Right cardiac atrium (tissue), 5 donors: Measurements from ENCODE around the gene OR6J1. TPM values are rescaled to one million over a fixed set of nuclear protein-coding genes. Genes with fewer than 3 reads are reported as not detected.
"Not testable (repeated sequence)": the region's sequence is repeated elsewhere in the genome, so short reads cannot be mapped to it uniquely, and the experiment has no call there.

ENCODE experiments used
- ATAC-seq, 2 donors: fragments of 200-7000 bp; cut with Tn5 transposase; one replicate each; pipeline versions ENCODE4 v1.8.0 to v1.9.1; 2020; ENCODE audit warnings: moderate library complexity in 2 of 2, mild to moderate bottlenecking in 1 of 2
- DNase-seq, 3 donors: peaks; one replicate each; pipeline ENCODE4 v3.0.0-alpha.2; 2020
- H3K27ac ChIP-seq: one replicate; pipeline ENCODE4 v1.5.1; 2013; ENCODE audit warnings: mild to moderate bottlenecking, low read length, control low read depth, moderate library complexity
- H3K27me3 ChIP-seq: one replicate; pipeline ENCODE4 v1.6.1; 2013; ENCODE audit not compliant: control insufficient read depth, insufficient read depth
- H3K4me1 ChIP-seq: one replicate; pipeline ENCODE4 v1.6.1; 2013; ENCODE audit warnings: low read length; ENCODE audit not compliant: control insufficient read depth, insufficient read depth
- H3K4me3 ChIP-seq: one replicate; pipeline ENCODE4 v1.5.1; 2013; ENCODE audit warnings: low read length, control low read depth
- H3K9me3 ChIP-seq: one replicate; pipeline ENCODE4 v1.6.1; 2013; ENCODE audit warnings: low read length; ENCODE audit not compliant: control insufficient read depth
- WGBS: extraction: QIAGEN DNeasy Blood & Tissue Kit; methylation state at CpG from one replicate; pipeline ENCODE4 v1.1.7; 2013; 5-methylcytosine and 5-hydroxymethylcytosine counted together
- intact Hi-C, 4 donors: fragments of 100-400 bp; cut with DNase I; formaldehyde crosslinking; loops; one replicate each; pipeline versions ENCODE4 v1.11.0 to v1.14.0; 2022 to 2023
- polyA plus RNA-seq: library from polyadenylated mRNA; stranded (reverse); fragments of 200-250 nt; gene quantifications from one replicate; pipeline ENCODE4 v1.2.3, GENCODE V29; 2013
- total RNA-seq, 4 donors: library from RNA; stranded (reverse); fragmentation: NEBNext Ultra II Directional; extraction: Animal tissue kit (Norgen Biotek cat#: 25700); gene quantifications; one replicate each; pipeline ENCODE4 v1.2.1, GENCODE V29; 2021
- donor health status: healthy with polysubstance abuse.
- donor health status: DM: no; HTN: yes; CAD: no.
- donor health status: DM: no; HTN: no; CAD: no.
- donor health status: DM: no; HTN: yes; CAD: no; lungs with severe emphysema.
- donor health status: DM: yes; HTN: yes; CAD: no.

OR6J1 gene
- total and polyA plus RNA-seq, 5 donors = not detected

- H3K4me1 ChIP-seq = no peaks in the 10 kb centered on the region
- H3K27me3 ChIP-seq = no peaks in the 10 kb centered on the region
- H3K9me3 ChIP-seq = no peaks in the 10 kb centered on the region
- WGBS = 83% methylated on average over 7 of the region's 7 CpGs
- ATAC-seq (no peak), DNase-seq (no peak)
- no peak overlapping the region for H3K4me3 ChIP-seq
- intact Hi-C loops = no loop called here
- H3K27ac ChIP-seq = no peak overlapping the region
Measured at GRCh38 chr14:22627506-22628263, 16.5 kb downstream of the OR6J1 start.

- no peak overlapping the region for H3K27ac ChIP-seq
- WGBS = 87% methylated on average over 6 of the region's 6 CpGs
- intact Hi-C loops = no loop called here
- H3K9me3 ChIP-seq = no peaks in the 10 kb centered on the region
- no peaks in the 10 kb centered on the region for H3K4me1 ChIP-seq
- no peak for DNase-seq
- H3K27me3 ChIP-seq = no peaks in the 10 kb centered on the region
- ATAC-seq = no peak
- H3K4me3 ChIP-seq = no peak overlapping the region
Measured at GRCh38 chr14:22626590-22626989, 17.6 kb downstream of the OR6J1 start.

GRCh38 chr14:22623047-22623446, 21.1 kb downstream of the OR6J1 start:
- Histone ChIP-seq H3K9me3 (no peaks in the 10 kb centered on the region), H3K27ac (no peak overlapping the region), H3K4me3 (no peak overlapping the region), H3K4me1 (no peaks in the 10 kb centered on the region), H3K27me3 (no peaks in the 10 kb centered on the region)
- 9% methylated on average over 2 of the region's 2 CpGs for WGBS
- ATAC-seq (no peak), DNase-seq (no peak)
- intact Hi-C loops = no loop called here

- Histone ChIP-seq H3K9me3 (no peaks in the 10 kb centered on the region), H3K27ac (no peak overlapping the region), H3K4me1 (no peaks in the 10 kb centered on the region), H3K27me3 (no peaks in the 10 kb centered on the region), H3K4me3 (no peak overlapping the region)
- ATAC-seq = no peak
- WGBS = 82% methylated on average over 2 of the region's 2 CpGs
- intact Hi-C loops = no loop called here
- DNase-seq = no peak
Measured at GRCh38 chr14:22622255-22622654, 21.9 kb downstream of the OR6J1 start.

- 93% methylated on average over 2 of the region's 2 CpGs for WGBS
- H3K27ac ChIP-seq, intact Hi-C loops, H3K9me3 ChIP-seq, DNase-seq, ATAC-seq, H3K4me3 ChIP-seq, H3K27me3 ChIP-seq, H3K4me1 ChIP-seq: not testable (repeated sequence)
Measured at GRCh38 chr14:22615765-22616164, 28.4 kb downstream of the OR6J1 start.

- no peak overlapping the region for H3K27ac ChIP-seq
- no peaks in the 10 kb centered on the region for H3K27me3 ChIP-seq
- intact Hi-C loops = no loop called here
- peak; percentile 63 to 65 for ATAC-seq
- DNase-seq = no peak
- WGBS = 20% methylated on average over 6 of the region's 6 CpGs
- H3K4me1 ChIP-seq = no peaks in the 10 kb centered on the region
- no peaks in the 10 kb centered on the region for H3K9me3 ChIP-seq
- no peak overlapping the region for H3K4me3 ChIP-seq
Measured at GRCh38 chr14:22614240-22614799, 29.8 kb downstream of the OR6J1 start.

GRCh38 chr14:22613736-22614239, 30.4 kb downstream of the OR6J1 start:
- Histone ChIP-seq H3K4me1 (no peaks in the 10 kb centered on the region), H3K27ac (no peak overlapping the region), H3K9me3 (no peaks in the 10 kb centered on the region), H3K27me3 (no peaks in the 10 kb centered on the region), H3K4me3 (no peak overlapping the region)
- DNase-seq (no peak), ATAC-seq (no peak)
- 51% methylated on average over 3 of the region's 3 CpGs for WGBS
- intact Hi-C loops = no loop called here

GRCh38 chr14:22613106-22613695, 31.0 kb downstream of the OR6J1 start:
- WGBS = 74% methylated on average over 2 of the region's 2 CpGs
- H3K4me1 ChIP-seq = no peaks in the 10 kb centered on the region
- no peaks in the 10 kb centered on the region for H3K9me3 ChIP-seq
- H3K4me3 ChIP-seq = no peak overlapping the region
- no peak for ATAC-seq
- no peak overlapping the region for H3K27ac ChIP-seq
- DNase-seq = no peak
- intact Hi-C loops = no loop called here
- no peaks in the 10 kb centered on the region for H3K27me3 ChIP-seq

GRCh38 chr14:22610931-22611330, 33.2 kb downstream of the OR6J1 start:
- no peaks in the 10 kb centered on the region for H3K9me3 ChIP-seq
- no peak overlapping the region for H3K27ac ChIP-seq
- H3K4me1 ChIP-seq = no peaks in the 10 kb centered on the region
- H3K27me3 ChIP-seq = no peaks in the 10 kb centered on the region
- no peak overlapping the region for H3K4me3 ChIP-seq
- DNase-seq = no peak
- intact Hi-C loops = no loop called here
- ATAC-seq = no peak
- 97% methylated on average over 2 of the region's 2 CpGs for WGBS

GRCh38 chr14:22607291-22607690, 36.9 kb downstream of the OR6J1 start:
- Histone ChIP-seq H3K27me3 (no peaks in the 10 kb centered on the region), H3K9me3 (no peaks in the 10 kb centered on the region), H3K4me1 (no peaks in the 10 kb centered on the region), H3K4me3 (no peak overlapping the region), H3K27ac (no peak overlapping the region)
- intact Hi-C loops = no loop called here
- ATAC-seq (no peak), DNase-seq (no peak)
- 86% methylated on average over 3 of the region's 3 CpGs for WGBS

GRCh38 chr14:22606380-22606779, 37.8 kb downstream of the OR6J1 start:
- H3K4me1 ChIP-seq = no peaks in the 10 kb centered on the region
- intact Hi-C loops = no loop called here
- H3K4me3 ChIP-seq = no peak overlapping the region
- 85% methylated on average over 6 of the region's 6 CpGs for WGBS
- ATAC-seq (no peak), DNase-seq (no peak)
- no peaks in the 10 kb centered on the region for H3K9me3 ChIP-seq
- no peak overlapping the region for H3K27ac ChIP-seq
- H3K27me3 ChIP-seq = no peaks in the 10 kb centered on the region
